Activated CD4-positive, alpha-beta T cell treated with anti-CD3 and anti-CD28 coated beads, Interleukin-2, amount 50 U/mL, for 48 hours (primary cell): ENCODE data around the gene DCAF4.

Source experiments
- DNase-seq, 2 experiments: peaks; one replicate each; pipeline ENCODE4 v3.0.0-alpha.2; 2020

The DCAF4 gene, protein sequence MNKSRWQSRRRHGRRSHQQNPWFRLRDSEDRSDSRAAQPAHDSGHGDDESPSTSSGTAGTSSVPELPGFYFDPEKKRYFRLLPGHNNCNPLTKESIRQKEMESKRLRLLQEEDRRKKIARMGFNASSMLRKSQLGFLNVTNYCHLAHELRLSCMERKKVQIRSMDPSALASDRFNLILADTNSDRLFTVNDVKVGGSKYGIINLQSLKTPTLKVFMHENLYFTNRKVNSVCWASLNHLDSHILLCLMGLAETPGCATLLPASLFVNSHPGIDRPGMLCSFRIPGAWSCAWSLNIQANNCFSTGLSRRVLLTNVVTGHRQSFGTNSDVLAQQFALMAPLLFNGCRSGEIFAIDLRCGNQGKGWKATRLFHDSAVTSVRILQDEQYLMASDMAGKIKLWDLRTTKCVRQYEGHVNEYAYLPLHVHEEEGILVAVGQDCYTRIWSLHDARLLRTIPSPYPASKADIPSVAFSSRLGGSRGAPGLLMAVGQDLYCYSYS

DNA sequence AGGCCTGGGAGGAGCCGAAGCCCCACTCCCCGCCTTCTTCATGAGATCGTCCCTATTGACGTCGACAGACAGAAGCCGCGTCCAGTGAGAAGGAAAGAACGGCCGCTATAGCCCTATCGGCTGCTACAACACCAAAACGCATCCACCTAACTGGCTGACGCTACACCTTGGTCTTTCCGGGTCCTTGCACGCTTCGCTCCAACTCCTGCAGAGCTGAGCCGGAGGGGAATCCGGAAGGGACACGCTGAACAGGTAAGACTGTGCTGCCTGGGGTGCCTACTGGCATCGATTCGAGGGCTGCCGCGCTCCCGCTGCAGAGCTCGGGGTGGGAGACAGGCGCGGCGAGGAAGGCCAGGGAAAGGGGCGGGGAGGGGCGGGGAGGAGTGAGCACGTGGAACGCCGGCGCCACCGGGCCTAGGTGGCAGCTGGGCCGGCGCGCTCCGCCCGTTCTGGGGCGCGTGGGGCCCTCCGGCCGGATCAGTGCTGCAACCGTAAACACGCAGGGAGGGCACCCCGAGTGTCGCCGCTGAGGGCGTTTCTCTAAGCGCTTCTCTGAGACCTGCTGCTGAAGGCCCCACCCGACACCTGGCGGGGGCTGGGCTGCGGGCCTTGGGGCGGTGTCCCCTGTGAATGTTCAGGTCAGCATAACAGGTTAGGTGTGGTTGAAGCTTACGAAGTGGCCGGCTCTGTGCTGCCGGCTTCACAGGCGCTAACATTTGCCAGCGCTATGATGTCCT, at the start of gene DCAF4:
Gene DCAF4 (plus strand): TSS at position 173 of the 737 bp plus-strand sequence. CDS start 11,515 bp downstream, outside the sequence.
- peak; percentile 94 to 96 for DNase-seq

DNA sequence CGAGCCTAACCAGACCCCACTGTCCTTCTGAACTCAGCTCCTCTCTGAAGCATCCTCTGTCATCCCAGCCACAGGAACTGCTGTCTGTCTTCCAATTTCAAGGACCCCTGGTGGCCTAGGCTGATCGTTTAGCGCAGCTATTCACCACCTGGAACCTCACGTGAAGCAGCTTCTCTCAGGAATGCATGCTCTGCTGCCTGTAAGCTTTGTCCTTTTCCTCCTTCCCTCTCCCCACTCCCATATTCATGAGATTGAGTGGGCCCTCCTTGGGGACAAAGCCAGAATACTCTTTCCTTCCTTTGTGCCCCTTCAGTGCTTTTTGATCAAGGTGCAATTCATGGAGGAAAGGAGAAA, 49.6 kb upstream of the DCAF4 start:
- no peak for DNase-seq

DNA sequence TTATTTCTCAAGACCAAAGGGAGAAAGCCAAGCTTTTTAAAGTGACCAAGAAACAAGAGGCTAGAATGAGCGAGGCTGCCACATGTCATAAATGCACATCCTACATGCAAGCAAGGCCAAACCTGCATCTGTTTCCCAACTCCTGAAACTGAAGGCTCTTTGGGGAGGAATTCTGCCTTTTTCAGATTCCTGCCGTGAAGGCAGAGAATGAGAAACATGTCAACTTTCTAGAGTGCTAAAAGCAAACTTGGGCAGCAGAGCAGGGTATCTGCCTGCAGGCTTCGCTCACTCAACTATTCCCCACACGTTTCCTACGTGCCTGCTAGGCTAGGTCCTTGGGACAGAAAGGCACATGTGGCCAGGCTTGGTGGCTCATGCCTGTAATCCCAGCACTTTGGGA, 47.5 kb upstream of the DCAF4 start:
- no peak for DNase-seq

DNA sequence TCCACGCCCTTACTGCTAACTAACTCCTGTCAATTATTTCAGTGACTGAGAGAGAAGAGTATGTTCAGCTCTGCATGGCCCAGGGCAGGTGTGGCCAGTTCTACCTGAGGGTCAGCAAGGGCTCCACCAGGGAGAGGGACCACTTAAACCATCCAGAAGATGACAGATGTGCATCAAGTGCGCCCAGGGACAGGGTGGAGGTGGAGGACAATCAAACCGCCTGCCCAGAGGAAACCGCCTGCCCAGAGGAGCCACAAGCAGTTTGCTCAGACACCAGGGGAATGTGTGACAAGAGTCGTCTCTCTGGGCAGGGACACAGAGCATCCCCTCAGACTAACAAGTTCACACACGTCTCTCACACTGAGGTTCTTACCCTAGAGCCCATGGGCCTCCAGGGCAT, 46.8 kb upstream of the DCAF4 start:
- no peak for DNase-seq

DNA sequence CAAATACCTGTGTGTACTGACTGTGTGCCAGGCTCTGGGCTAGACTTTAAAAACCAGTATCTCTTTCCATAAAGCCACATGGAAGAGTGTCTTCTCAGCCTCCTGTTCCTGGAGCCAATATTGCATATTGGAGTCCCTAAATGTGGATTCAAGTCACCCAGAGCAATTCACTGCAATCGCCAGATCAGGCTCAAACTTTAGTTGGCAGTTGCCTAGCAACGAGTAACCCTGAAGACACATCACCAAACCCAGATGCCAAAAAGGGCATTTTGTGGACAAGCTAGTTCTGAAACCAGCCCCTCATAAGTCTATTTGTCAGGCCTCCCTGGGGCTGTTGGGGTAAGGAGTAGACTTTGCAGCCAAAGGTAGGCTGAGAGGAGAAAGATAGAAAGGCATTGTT, 46.1 kb upstream of the DCAF4 start:
- no peak for DNase-seq

DNA sequence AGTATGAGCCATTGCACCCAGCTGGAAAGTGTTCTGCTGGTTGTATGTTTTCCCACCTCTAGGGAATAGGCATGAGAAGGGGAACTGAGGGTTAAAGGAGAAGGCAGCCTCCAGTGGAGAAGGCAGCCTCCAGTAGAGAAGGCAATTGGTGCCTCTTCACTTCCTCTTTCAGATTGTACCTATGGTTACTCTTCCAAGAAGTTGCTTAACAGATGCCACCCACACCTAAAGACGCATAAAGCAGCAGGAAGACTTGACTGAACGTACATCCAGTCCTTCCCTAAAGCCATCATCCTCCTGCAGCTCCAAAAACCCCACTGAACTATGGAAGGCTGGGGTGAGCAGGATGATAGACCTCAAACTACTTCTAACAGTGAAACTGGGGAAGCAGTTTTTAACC, 45.4 kb upstream of the DCAF4 start:
- DNase-seq = no peak

DNA sequence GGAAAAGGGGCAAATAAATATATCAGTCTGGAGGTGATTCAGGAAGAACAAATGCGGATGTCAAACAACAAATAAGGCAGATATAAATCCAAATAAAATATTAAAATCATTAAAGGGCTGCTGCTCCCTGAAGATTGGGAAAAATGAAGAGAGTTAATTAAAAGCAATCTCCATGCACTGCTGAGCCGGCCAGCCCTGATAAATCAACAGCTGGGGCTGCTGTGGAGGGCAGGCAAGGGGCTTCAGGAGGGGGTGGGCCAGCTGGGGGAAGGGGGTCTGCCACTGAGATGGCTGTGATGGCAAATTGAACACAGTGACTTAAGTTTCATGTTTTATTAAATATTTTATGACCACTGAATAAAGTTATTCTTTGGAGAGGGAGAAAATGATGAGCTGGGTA, 44.7 kb upstream of the DCAF4 start:
- no peak for DNase-seq

DNA sequence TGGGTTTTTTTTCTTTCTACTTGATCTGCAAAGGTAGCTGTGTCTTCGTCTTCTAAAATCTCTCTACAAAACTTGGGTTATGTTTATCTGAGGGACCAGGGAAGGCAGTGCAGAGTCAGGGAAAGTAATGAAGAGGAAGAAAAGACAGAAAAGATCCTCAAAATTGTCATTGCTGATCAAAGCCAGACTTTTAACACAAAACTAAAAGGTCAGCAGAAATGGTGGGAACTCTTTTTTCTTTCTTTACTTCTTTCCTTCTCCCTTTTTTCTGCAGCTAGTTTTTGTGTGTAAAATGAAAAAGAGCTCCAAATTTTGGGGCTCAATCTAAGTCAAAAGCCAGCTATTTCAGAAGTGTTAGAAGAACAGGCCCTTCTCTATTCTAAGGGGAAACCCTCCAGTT, 44.2 kb upstream of the DCAF4 start:
- DNase-seq = no peak

DNA sequence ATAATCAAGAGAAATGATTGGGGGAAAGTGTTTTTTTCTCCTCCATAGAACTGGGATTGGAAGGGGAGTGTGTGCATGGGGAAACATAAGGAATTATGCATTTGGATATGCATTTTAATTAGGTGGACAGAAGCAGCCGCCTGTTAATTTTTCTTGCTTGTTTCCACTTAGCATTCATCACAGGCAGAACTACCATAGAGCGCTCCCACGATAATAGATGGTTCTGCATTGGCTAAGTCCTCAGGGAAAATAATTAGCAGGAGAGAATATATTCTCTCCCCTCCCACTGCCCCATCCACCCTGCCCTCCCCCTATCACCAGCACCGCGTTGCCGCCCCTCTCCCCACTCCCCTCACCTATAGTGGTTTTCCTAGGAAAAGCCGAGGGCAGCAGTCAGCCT, 43.8 kb upstream of the DCAF4 start:
- no peak for DNase-seq

DNA sequence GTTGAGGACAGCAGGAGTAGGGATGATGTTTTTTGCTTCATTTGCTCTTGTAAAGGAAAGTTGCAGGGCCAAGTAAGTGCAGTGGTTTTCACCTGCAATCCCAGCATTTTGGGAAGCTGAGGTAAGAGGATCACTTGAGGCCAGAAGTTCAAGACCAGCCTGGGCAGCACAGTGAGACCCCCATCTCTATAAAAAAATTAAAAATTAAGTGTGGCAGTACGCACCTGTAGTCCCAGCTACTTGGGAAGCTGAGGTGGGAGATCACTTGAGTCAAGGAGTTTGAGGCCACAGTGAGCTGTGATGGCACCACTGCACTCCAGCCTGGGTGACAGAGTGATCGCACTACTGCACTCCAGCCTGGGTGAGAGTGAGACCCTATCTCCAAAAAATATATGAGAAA, 43.2 kb upstream of the DCAF4 start:
- no peak for DNase-seq

DNA sequence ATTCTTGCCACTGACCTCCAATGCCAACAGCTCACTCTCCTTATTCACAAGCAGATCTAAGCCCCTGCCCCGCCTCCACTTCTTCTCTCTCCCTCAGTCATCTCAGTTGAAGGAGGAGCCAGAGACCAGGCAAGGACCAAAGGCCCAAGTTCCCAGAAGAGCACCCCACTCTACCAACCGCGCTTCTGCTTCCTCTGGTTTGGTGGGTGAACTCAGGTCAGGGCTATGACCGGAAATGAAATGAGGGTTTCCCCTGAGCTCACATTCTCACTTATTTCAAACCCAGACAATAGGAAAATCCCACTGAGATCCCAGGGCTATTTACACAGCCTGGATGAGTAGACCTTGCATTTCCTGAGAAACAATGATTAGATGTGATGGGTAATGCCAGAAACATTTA, 42.3 kb upstream of the DCAF4 start:
- DNase-seq = peak in 1 of 2 experiments; percentile 6

DNA sequence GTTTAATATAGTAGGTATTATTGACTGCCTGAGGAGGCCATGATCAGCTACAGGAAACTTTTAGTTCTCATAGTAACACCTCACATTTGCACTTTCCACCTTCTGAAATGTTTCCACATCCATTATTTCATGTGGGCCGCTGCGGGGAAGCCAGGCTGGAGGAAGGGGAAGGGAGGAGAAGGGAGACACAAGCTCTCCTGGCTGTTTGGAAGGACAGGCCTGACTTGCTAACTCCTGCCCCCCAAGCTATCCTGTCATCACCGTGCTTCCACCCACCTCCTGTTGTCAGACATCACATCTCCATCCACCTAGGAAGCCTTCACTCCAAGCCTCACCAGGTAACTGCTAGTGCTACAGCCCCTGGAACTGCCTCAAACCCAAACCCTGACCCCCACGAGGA, 41.9 kb upstream of the DCAF4 start:
- DNase-seq = no peak

DNA sequence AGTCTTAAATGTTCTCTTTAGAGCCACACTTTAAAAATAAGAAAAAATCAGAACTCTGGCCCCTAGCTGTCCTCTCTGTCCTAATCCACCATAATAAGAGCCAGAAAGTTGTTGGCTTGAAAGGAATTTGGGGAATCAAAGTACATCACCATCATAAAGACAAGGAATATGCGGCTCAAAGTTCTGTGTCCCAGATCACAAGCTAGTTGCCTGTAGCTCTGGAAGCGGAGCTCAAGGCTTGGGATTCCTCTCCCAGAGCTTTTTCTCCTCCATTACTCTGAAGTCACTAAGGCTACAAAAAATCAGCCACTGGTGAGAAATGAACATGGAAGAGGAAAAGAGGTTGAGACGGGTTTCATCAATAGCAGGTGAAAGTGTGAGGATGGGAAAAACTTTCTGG, 38.8 kb upstream of the DCAF4 start:
- no peak for DNase-seq

DNA sequence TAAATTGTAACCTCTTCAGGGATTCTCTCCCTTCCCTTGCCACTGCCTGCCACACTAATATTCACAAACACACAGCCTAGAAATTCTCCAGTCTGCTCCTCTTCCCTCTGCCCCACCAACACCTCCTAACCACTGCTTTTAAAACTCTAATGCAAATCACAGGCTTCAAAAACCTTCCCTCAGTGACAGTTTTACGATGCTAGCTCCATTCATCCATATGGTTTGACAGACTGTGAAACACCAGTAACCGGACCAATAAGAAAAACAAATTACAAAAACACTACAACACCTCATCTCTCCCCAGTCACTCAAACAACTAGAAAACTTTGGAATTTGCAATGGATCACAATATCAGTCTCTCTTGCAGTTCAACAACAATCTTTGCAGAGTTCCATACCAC, 38.1 kb upstream of the DCAF4 start:
- DNase-seq = no peak

DNA sequence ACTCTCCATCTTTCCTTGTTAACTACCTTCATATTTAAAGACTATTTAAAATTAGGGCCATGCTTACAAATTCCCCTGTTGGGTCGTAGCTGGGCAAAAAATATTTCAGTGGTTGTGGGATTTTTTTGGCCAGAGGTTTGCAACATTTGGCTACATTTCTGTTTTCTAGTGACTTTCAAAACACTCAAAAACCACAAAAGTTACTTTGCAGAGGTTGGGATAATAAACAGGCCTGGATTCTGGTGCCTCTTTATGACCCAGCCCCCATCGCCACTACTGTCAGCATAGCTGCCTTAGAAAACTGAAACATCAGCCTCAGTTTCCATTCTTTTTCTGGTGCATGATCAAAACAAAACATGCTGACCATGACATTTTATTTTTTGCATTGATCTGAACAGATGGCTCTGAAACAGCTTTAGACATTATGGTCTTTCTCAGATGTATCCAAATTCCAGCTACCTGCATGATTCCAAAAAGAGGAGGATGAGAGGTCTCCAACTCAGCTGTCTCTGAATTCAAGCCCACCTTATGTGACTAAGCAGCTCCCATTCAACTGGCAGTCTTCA, 37.5 kb upstream of the DCAF4 start:
- DNase-seq = no peak

DNA sequence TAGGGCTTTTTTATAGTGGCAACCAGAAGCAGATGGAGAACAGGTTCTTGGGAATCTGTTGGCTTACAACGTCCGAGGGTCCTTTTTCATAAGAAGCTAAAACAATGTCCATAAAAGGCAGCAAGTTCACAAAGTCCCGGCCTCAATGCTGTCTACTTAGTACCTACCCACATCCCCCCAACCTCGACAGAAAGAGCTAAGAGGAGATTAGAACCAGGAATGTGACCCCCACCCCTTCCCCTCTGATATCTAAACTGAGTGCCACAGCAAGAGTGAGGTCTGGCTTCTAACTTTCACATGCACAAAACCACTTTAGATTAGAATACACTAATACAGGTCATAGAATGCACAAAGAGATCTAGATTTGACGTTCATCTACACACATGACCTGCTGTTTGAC, 36.9 kb upstream of the DCAF4 start:
- no peak for DNase-seq

DNA sequence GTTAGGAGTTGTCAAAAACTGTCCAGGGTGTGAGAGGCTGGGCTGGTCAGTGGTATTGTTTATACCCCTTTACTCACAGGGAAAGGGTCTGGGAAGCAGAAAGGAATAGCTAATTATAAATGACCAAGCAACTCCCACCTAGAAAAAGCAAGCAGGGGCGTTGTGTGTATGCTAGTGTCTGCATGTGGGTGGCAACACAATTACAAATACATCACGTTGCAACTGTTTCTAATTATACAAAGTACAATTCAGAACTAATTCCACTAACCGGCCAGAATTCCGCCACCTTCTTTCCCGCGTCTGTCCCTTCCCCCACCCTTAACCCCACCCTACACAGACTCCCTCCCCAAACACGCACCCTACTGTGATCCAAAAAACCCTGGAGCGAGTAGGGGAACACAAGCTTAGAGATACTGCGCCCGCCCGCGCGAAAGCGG, 34.6 kb upstream of the DCAF4 start:
- DNase-seq = no peak

DNA sequence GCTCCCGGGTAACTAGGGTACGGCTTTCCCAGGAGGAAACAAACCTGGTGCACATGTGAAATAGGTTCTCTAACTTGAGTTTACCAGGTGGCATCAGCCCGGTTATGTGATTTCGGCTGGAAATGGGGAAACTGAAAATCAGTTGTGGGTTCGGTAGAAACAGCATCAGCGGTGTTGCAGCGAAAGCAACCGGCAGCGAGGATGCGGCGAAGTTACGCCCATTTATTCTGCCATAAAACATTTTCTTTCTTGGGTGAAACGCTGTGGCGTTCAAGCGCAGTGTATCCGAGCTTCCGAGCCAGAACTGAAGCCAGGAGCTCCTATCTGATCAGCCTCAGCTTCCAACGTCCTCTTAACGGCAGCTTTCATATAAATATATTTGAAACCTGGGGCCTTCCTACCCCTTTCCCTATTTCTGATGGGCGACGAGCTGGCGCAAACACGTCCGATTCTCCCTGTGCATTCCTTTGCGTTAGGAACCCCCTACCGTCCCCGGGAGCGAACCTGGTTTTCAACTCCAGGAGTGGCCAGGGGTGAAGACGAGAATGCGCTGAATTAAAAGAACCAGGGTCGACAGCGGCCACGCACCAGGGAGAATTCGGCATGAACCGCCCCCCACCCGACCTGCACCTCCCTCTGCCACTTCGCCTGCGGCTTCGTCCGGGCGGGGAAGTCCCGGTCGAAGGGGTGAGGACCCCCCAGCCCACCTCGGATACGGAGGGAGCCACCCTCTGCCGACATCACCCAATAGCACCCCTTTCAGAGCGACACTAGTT, 34.0 kb upstream of the DCAF4 start:
- DNase-seq = peak; percentile 16 to 33

DNA sequence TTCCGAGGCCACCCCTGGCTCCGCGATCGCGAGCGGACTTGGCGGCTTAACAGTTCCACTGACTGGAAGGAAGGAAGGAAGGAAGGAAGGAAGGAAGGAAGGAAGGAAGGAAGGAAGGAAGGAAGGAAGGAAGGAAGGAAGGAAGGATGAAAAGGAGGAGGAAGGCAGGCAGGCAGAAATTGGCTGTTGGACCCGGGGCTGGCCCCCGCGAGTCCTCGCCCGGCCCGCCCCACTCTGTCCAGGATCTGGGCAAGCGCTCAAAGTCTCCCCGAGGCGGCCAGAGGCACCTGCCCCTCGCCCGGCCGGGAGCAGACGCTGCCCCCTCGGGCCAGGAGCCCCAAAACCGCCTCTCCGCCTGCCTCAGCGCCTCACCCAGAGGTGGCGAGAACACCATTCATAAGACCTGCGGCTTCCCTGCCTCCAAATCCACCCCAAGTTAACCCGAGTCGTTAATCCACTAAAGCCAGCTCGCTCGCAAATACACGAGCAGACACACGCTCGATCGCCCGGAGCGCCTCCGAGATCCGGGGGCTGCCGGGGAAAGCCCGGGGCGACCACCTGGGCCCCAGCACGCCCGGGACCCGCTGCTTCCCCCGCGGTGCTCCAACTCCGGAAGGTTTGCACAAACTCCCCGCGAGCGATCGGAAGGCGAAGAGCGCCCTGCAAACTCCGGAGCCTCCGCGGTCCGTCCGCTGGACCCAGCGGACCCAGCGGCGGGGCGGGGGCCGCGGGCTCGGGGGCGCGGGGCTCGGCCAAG, 33.2 kb upstream of the DCAF4 start:
- DNase-seq = peak; percentile 28

DNA sequence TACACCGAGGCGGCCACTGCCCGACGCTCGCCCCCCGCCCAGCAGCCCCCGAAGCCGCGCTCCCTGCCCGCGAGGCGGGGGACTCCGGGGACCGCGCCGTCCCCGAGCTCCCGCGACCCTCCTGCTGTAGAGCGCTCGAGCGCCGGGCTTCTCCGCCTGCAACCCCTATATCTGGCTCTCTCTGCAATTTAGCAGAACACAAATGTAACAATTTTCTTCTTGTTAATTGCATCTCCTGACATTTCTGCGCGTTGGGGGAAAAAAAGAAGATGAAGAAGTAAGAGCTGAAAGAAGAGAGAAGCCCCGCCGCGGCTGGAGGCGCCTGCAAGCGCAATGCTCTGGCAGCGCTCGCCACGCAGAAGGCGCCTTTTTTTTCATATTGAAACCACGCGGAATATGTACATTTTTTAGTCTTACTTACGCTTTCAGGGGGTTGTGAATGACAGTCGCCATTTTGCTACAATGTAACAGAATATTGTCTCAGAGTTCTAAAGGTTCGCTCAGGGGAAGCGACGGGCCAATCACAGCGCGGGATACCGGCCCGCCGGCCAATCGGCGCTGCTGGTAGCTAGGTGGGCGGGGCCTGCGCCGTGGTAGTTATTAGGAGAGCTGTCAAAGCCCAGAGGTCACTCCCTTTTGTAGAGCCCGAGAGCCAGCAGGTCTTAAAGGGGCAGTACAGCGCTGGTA, 32.5 kb upstream of the DCAF4 start, which contains the start of gene DPF3:
Gene DPF3 (minus strand): TSS at position 466 of the 687 bp plus-strand sequence. CDS start 13 bp downstream, at position 453.
- peak; percentile 93 to 94 for DNase-seq

DNA sequence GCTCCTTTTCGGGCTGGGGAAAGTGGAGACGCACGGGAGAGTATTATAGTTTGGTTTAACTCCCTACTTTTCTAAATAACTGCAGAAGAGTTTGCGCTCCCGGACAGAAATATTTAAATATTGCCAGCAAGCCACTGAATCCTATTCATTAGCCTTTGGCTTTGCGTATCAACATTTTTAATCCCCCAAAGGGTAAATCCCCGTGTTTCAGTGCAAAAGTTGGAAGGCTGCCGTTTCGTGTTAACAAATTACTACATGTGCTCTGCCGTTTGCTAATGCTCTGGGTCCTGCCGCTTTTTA, 32.0 kb upstream of the DCAF4 start:
- DNase-seq = no peak
